ENCODE results near the gene S1PR1.

GRCh38 chr1:101242324-101243050, 5.7 kb downstream of the S1PR1 start:
- no peak for TF ChIP-seq CTCF (IDR thresholded peaks at IDR 0.05)
- TF ChIP-seq POLR2AphosphoS5 (IDR thresholded peaks at IDR 0.05), result peak in 1 of 3 donors; percentile 62
- no peak for TF ChIP-seq POLR2A (IDR thresholded peaks at IDR 0.05)

Data from breast epithelium (tissue), 3 donors.